GM19395 (cell line): ENCODE data around the gene TPRN.
"Not testable (repeated sequence)": the region's sequence is repeated elsewhere in the genome, so short reads cannot be mapped to it uniquely, and the experiment has no call there.

ENCODE experiments used
- ATAC-seq: cut with Tn5 transposase; IDR thresholded peaks from one replicate; pipeline ENCODE4 v1.9.1; 2021; ENCODE audit warnings: mild to moderate bottlenecking, moderate library complexity; ENCODE audit not compliant: unreplicated experiment

TPRN gene

DNA sequence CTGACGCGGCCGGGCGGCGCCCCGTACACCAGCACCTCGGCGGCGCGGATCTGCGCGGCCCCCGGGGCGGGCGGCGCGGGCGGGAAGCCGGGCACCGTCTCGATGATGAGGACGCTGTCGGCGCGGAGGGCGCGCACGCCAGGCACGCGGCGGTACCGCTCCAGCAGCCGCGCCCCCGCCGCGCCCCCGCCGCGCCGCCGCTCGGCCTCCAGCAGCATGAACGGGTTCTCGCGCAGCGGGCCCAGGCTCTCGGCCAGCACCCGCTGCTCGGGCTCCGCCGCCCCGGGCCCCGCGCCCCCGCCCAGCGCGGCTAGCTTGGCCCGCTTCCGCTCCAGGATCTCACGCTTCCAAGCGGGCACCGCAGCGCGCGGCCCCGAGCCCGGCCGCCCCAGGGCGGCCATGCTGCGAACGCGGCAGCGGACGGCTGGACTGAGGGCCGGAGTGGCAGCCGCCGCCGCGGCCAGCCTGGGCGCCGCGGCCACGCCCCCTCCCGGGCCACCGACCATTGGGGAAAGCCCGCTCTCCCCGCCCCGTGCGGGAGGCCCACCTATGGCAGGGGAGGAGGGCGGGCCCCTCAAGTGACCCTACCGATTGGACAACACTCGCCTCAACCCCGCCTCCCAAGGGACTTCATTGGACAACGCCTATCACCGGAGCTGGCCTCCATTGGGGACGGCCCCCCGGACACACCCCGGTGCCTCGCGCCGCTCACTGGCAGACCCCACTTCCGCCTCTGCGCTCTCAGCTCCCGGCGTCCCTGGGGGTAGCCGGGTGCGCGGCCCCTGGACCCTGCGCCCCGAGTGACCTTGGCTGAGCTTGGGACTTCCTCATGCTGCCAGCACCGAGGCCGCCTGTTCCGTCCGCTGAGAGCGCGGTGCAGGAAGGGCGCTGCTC, at the start of gene TPRN:
Gene TPRN (minus strand): TSS at position 431 of the 894 bp plus-strand sequence. CDS start 30 bp downstream, at position 401.
- peak; percentile 87 for ATAC-seq

DNA sequence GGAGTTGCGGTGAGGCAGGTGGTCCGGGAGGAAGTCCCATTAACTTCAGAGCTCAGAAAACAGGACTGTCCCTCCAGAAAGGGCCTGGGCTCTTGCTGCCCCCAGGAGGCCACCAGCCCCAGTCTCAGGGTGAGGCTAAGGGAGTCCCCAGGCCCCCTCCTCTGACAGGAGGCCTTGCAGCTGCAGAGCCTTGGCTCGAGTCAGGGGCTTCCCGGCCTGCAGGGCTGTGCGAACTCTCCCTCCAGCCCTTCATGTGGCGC, 47.3 kb upstream of the TPRN start:
- ATAC-seq: no peak

DNA sequence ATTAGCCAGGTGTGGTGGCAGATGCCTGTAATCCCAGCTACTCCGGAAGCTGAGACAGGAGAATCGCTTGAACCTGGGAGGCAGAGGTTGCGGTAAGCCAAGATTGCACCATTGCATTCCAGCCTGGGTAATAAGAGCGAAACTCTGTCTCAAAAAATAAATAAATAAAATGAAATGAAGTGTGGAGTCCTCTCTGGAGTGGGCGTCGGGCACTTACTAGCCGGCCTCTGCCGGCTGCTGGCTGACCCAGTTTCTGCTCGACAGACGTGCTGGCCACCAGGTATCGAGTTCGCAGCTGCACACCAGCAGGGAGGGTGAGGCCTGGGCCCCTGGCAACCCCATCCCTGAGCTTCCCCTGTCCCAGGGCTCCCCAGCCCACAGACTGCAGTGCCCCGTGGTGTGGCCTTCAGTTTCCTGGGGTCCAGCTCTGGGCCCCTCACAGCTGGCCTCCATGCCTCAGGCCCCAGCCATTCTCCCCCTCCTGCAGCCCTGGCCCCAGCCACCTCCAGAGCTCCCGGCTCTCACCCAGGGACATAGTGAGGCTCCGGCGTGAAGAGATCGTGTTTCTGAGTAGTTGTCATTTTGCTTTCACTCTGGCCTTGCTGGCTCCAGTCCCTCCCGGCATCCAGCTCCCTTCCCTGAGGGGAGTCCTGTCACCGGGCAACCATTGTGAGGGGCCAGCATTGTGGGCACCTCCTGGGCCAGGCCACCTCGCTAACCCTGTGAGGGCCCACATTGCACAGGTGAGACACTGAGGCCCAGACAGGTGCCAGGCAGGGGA, 46.8 kb upstream of the TPRN start:
- ATAC-seq: no peak

- ATAC-seq: no peak
These were observed 45.2 kb upstream of the TPRN start for GRCh38 chr9:137245450-137246421.

GRCh38 chr9:137244486-137245449, 44.2 kb upstream of the TPRN start:
- ATAC-seq: no peak

GRCh38 chr9:137243626-137244485, 43.3 kb upstream of the TPRN start:
- no peak for ATAC-seq

GRCh38 chr9:137243266-137243625, 42.7 kb upstream of the TPRN start:
- ATAC-seq: not testable (repeated sequence)

DNA sequence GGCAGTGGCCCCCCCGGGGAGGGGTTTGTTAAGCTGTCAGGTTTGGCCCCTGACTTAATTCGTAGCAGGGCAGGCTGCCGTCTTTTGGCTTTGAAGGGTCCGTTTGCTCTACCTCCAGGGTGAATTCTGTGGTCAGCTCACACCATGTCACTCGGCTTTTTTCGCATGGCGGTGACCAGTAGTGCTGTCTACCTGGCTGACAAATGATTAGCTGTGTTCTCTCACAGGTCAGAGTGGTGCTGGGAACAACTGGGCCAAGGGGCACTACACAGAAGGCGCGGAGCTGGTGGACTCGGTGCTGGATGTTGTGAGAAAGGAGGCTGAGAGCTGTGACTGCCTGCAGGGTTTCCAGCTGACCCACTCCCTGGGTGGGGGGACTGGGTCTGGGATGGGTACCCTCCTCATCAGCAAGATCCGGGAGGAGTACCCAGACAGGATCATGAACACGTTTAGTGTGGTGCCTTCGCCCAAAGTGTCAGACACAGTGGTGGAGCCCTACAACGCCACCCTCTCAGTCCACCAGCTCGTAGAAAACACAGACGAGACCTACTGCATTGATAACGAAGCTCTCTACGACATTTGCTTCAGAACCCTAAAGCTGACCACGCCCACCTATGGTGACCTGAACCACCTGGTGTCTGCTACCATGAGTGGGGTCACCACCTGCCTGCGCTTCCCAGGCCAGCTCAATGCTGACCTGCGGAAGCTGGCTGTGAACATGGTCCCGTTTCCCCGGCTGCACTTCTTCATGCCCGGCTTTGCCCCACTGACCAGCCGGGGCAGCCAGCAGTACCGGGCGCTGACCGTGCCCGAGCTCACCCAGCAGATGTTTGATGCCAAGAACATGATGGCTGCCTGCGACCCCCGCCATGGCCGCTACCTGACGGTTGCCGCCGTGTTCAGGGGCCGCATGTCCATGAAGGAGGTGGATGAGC, 42.0 kb upstream of the TPRN start:
- no peak for ATAC-seq

DNA sequence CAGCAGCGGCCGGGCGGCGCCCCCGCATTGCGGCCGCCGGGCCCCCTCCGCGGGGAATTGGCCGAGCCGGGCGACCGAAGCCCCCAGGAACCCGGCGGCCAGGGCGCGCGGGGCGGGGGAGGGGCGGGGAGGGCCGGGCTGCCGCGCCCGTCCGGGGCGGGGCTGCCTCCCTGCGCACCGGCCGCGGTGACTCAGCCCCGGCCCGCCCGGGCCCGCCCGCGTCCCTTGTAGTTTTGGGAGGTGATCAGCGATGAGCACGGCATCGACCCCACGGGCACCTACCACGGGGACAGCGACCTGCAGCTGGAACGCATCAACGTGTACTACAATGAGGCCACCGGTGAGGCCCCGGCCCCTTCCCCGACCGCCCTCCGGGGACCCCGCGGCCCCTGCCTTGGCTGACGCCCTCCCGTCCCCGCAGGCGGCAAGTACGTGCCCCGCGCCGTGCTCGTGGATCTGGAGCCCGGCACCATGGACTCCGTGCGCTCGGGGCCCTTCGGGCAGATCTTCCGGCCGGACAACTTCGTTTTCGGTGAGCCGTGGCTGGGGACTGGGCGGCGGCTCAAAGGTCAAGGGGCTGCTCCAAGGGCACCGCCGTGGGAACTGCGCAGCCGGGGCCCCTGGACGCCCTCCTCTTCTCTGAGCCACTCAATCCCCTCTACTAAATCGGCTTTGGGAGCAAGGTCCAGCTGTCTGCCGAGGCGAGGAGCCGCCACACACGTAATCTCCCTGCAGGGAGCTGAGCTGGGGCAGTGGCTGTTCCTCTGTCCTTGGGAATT, 41.1 kb upstream of the TPRN start:
- peak; percentile 7 for ATAC-seq

DNA sequence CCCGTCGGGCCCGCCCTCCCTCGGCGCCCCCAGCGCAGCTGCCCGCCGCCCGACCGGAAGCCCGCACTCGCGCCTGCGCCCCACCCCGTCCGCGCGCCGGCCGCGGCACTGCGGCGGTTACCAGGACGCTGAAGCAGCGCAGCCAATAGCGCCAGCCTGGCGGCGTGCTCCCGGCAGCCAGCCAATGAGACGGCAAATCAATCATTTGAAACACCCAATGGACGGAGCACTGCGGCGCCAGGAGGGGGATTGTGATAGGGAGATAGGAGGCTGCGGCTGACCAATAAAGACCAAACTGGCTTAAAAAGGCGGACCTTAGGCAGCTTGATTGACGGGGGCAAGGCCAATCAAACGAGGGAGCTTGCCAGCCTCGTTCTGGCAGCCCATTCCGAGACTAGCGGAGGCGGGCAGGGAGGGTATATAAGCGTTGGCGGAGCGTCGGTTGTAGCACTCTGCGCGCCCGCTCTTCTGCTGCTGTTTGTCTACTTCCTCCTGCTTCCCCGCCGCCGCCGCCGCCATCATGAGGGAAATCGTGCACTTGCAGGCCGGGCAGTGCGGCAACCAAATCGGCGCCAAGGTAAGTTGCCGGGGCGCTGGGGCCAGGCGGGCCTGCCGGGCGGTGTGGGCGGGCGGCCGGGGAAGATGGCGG, 40.4 kb upstream of the TPRN start, which contains the start of gene TUBB4B:
Gene TUBB4B (plus strand): TSS at position 447 of the 649 bp plus-strand sequence. CDS start 74 bp downstream, at position 521.
- ATAC-seq: peak; percentile 78

DNA sequence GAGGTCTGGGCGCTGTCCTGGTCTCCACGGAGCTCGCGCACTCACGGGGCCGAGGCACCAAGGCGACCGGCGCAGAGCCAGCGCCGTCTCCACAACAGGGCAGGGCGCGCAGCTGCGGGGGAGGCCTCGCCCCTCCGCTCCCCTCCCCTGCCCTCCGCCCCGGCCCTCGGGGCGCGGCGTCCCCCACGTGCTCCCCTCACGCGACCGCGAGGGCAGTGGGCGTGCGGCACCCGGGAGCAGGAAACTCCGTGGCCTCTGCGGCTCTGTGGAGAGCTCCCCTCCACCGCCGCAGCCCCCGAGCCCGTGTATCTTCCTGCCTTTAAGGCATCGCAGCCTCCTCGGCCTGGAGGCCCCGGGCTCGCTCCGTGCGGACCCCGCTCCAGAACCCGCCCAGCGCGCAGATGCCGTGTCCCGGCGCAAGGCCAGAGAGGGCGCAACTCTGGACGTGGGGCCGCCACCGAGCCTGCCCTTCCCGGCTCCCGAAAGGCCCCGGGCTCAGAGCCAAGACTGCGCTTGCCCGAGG, 39.8 kb upstream of the TPRN start:
- ATAC-seq: peak; percentile 31

DNA sequence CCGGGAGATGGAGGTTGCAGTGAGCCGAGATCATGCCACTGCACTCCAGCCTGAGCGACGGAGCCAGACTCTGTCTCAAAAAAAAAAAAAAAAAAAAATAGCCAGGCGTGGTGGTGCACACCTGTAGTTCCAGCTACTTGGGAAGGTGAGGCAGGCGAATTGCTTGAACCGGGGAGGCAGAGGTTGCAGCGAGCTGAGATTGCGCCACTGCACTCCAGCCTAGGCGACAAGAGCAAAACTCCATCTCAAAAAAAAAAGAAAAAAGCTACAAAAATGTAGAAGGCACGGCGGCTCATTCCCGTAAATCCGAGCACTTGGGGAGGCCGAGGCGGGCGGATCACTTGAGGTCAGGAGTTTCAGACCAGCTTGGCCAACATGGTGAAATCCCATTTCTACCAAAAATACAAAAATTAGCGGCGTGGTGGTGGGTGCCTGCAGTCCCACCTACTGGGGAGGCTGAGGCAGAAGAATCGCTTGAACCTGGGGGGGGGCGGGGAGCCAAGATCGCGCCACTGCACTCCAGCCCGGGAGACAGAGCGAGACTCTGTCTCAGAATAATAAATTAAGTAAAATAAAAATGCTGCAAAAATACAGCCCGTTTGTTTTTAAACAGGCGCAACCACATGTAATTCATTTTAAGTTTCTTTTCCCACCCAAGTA, 39.1 kb upstream of the TPRN start:
- ATAC-seq: not testable (repeated sequence)

DNA sequence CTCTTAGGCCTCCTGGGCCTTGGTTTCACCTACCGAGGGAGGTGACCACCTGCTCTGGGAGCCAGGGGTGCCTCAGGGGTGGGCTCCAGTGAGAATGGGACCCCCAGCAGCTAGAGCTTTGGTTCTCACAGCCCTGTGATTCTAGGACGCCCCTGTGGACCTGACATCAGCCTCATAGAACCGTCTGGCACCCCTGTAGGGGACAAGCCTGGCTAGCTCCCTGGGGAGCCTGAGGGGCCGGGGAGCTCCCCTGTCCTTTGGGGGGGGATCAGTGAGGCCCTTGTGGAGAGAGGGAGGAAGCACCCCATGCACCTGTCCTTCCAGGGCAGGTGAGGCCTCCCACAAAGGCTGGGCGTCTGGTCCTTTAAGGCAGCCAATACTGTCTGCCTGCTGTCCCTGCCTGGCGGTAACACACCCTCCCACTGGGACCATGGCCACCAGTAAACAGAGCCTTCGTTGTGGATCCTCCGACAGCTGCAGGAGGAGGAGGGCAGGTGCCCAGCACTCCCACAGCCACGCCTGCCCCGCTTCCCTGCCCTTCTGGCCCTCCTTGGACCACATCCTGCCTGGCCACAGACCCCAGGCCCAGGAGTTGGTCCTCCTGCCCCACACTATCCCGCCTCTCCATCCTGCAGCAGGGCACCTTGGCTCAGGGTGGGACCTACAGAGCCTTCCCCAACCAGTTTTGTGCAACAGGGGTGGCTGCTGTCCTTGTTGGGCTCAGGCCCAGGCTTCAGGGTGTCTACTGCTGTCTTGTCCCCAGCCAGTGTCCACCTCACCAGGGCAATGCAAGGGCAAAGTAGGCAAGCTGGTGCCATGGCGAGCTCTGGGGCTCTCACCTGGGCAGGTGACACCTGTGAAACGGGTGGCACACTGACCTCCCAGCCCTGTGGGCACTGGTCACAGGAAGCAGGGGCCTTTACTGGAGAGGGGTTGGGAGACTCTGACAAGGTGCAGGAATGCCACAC, 37.5 kb upstream of the TPRN start:
- no peak for ATAC-seq

DNA sequence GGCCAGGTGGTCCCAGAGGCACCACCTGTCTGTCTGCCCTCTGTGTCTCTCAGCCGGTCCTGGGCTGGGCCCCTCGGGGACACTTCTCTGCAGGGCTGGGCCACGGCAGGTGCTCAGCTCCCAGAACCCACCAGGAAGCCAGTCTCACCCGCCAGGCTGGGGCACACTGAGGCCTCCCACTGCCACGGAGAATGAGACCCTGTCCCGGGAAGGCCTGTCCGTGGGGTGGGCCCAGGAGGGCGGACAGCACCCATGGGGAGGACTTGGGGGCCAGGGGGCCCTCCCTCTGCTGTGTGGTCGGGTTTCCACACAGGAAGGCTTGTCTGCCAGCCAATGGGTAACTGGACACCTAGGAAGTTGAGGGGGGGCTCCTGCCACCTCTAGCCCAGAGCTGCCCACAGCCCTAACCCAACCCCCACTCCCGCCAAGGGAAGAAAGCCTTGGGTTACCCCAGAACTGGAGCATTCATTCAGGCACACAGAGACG, 36.4 kb upstream of the TPRN start:
- ATAC-seq: no peak
